ENCODE measurements around the gene IGSF5.

DNA sequence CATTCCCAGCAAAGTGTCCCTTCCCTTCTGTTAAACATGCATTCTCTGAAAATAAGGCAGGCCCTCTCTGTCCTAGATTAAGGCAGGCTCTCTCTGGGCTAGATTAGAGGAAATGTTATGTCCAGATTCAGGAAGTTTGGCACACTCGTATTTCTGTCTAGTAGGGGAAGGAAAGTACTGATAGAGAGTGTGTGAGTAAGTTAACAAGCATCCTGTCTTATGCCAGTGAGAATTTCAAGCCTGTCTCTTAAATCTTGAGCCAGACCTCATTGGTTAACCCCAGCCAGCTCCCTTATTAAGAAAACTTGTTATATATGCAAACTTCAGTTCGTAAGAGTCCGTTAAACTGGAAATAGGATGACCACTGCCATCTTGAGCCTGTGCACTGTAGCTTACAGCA, 31.6 kb downstream of the IGSF5 start:
- TF ChIP-seq RAD21 (IDR thresholded peaks at IDR 0.05; ENCODE audit: low read length) (no peak), MXI1 (IDR thresholded peaks at IDR 0.05; ENCODE audit: borderline replicate concordance, low read depth, low read length) (no peak), CHD1 (IDR thresholded peaks at IDR 0.05; ENCODE audit: low read depth, low read length) (no peak), RCOR1 (IDR thresholded peaks at IDR 0.05; ENCODE audit: insufficient replicate concordance, low read length) (no peak), SMC3 (IDR thresholded peaks at IDR 0.05; ENCODE audit: low read depth, low read length) (no peak), CTCF (conservative IDR thresholded peaks at IDR 0.05; ENCODE audit: low read depth, low read length) (no peak), POLR2A (IDR thresholded peaks at IDR 0.05; ENCODE audit: low read depth, low read length) (no peak), ELK1 (IDR thresholded peaks at IDR 0.05; ENCODE audit: borderline replicate concordance, low read depth, low read length) (no peak), USF2 (IDR thresholded peaks at IDR 0.05; ENCODE audit: low read depth, low read length) (no peak), MAZ (IDR thresholded peaks at IDR 0.05; ENCODE audit: borderline replicate concordance, low read depth, low read length) (no peak), RFX5 (IDR thresholded peaks at IDR 0.05; ENCODE audit: low read depth, low read length) (no peak), CEBPB (IDR thresholded peaks at IDR 0.05; ENCODE audit: low read depth, low read length) (no peak), FOS (IDR thresholded peaks at IDR 0.05; ENCODE audit: low read depth, low read length) (no peak), NFE2L2 (IDR thresholded peaks at IDR 0.05; ENCODE audit: low read depth, low read length) (no peak)

All from IMR-90 (cell line).